Tibial nerve (tissue), 3 donors: ENCODE results near the gene BAIAP2L2.

ENCODE experiments used
- POLR2A ChIP-seq, 2 donors: fragments of 450-650 bp; IDR thresholded peaks; one replicate each; pipeline ENCODE4 v1.6.1; 2017; ENCODE audit warnings: antibody characterized with exemption in 2 of 2, mild to moderate bottlenecking in 2 of 2, moderate library complexity in 2 of 2
- TF ChIP-seq, protein P1 (sequence below), 5 experiments: fragments of 200-600 bp in 3 of 5; fragments of 450-650 bp in 2 of 5; sonication (generic) in 3 of 5; IDR thresholded peaks; one replicate each; pipeline ENCODE4 v1.5.1; 2016 to 2019; ENCODE audit warnings: antibody characterized with exemption in 5 of 5, mild to moderate bottlenecking in 3 of 5, moderate library complexity in 2 of 5

DNA sequence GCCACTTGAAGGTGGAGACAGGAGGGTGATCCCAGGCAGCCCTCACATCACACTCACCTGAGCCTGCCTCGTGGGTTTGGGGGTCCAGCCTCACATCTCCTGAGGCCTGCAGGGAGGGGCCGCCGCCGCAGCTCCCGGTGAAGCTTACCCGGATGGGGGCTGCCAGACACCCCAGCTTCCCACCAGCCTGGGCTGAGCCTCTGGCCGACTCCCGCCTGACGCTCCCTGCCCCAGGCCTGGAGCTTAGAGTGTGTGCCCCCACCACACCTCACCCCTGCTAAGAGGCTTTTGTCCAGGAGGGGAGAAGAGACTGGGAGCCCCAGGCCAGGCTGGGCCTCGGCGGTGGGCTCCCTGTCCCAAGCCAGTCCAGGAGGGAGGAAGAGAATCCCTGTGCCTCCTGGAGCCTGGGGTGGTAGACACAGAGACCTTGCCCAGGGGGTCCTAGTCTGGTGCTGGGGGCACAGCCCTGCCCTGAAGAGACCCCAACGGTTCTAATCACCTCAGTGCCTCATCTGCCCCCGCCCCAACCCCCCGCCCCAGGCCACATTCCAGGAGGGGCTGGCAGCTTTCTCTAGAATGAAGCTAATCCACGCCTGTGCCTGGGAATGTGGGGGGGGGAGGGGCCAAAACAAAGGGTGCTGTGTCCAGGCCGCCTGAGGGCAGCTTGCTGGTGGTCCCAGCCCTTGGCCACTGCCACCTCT, 26.4 kb downstream of the BAIAP2L2 start, which contains the start of gene SLC16A8:
- TF ChIP-seq, protein P1, sequence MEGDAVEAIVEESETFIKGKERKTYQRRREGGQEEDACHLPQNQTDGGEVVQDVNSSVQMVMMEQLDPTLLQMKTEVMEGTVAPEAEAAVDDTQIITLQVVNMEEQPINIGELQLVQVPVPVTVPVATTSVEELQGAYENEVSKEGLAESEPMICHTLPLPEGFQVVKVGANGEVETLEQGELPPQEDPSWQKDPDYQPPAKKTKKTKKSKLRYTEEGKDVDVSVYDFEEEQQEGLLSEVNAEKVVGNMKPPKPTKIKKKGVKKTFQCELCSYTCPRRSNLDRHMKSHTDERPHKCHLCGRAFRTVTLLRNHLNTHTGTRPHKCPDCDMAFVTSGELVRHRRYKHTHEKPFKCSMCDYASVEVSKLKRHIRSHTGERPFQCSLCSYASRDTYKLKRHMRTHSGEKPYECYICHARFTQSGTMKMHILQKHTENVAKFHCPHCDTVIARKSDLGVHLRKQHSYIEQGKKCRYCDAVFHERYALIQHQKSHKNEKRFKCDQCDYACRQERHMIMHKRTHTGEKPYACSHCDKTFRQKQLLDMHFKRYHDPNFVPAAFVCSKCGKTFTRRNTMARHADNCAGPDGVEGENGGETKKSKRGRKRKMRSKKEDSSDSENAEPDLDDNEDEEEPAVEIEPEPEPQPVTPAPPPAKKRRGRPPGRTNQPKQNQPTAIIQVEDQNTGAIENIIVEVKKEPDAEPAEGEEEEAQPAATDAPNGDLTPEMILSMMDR (IDR thresholded peaks at IDR 0.05): no peak
- TF ChIP-seq POLR2A (IDR thresholded peaks at IDR 0.05): no peak
